GM12878 (cell line): ENCODE measurements around the gene DYNC1I1.

Experiments
- ATF3 ChIP-seq: IDR thresholded peaks from 2 replicates; pipeline ENCODE4 v1.6.1; 2011; ENCODE audit warnings: low read depth, mild to moderate bottlenecking, low read length, moderate library complexity, borderline replicate concordance; ENCODE audit errors: extremely low read depth
- NFYB ChIP-seq: IDR thresholded peaks from 2 replicates; pipeline ENCODE4 v1.6.1; 2011; ENCODE audit warnings: low read depth, mild to moderate bottlenecking, low read length, improper control_type of control experiment, moderate library complexity; ENCODE audit not compliant: insufficient read depth
- POLR2A ChIP-seq: IDR thresholded peaks from 2 replicates; pipeline ENCODE4 v1.6.1; 2011; ENCODE audit warnings: low read depth, mild to moderate bottlenecking, low read length
- ZNF24 ChIP-seq: fragments of 450-650 bp; IDR thresholded peaks from 2 replicates; pipeline ENCODE4 v1.6.1; 2017; ENCODE audit warnings: antibody characterized with exemption, mild to moderate bottlenecking

- TF ChIP-seq POLR2A (no peak), ZNF24 (no peak), NFYB (no peak), ATF3 (no peak)
These were observed 268.0 kb downstream of the DYNC1I1 start for GRCh38 chr7:96040250-96040772.
